Fibroblast of mammary gland (primary cell): ENCODE data around the gene ANKRD33.

Source experiments
- DNase-seq: peaks from one replicate; pipeline ENCODE4 v3.0.0-alpha.2; 2010; ENCODE audit warnings: low read depth
- H3K4me3 ChIP-seq: 2 replicates; pipeline ENCODE4 v1.5.1; 2011; ENCODE audit warnings: low read depth, mild to moderate bottlenecking, low read length, moderate library complexity; ENCODE audit not compliant: control insufficient read depth
- CTCF ChIP-seq: conservative IDR thresholded peaks from 2 replicates; pipeline ENCODE4 v1.5.1; 2011; ENCODE audit warnings: low read depth, low read length, inconsistent platforms; ENCODE audit not compliant: control insufficient read depth, insufficient read depth

Gene ANKRD33

GRCh38 chr12:51924551-51925319 is 36.8 kb downstream of the ANKRD33 start:
- DNase-seq, result no peak
- no peak for TF ChIP-seq CTCF
- no peak overlapping the region for H3K4me3 ChIP-seq

GRCh38 chr12:51925346-51926063 is 37.6 kb downstream of the ANKRD33 start:
- TF ChIP-seq CTCF, result no peak
- no peak for DNase-seq
- H3K4me3 ChIP-seq, result no peak overlapping the region

- no peak for DNase-seq
- TF ChIP-seq CTCF, result no peak
- no peak overlapping the region for H3K4me3 ChIP-seq
Observed at GRCh38 chr12:51926064-51926632, 38.2 kb downstream of the ANKRD33 start.

GRCh38 chr12:51926718-51927117 is 38.8 kb downstream of the ANKRD33 start:
- peak; percentile 47 for DNase-seq
- no peak overlapping the region for H3K4me3 ChIP-seq
- peak; percentile 52 for TF ChIP-seq CTCF

GRCh38 chr12:51932218-51933076 is 44.5 kb downstream of the ANKRD33 start:
- no peak for TF ChIP-seq CTCF
- H3K4me3 ChIP-seq, result no peak overlapping the region
- DNase-seq, result no peak

GRCh38 chr12:51934080-51934479 is 46.2 kb downstream of the ANKRD33 start:
- no peak overlapping the region for H3K4me3 ChIP-seq
- no peak for DNase-seq
- no peak for TF ChIP-seq CTCF
